GM23248 (cell line): ENCODE data around the gene CHN2. TPM values are rescaled to one million over a fixed set of nuclear protein-coding genes. Genes with fewer than 3 reads are reported as not detected.

Source experiments
- DNase-seq: peaks from one replicate; pipeline ENCODE4 v3.0.0-alpha.2; 2015
- H2AFZ ChIP-seq: fragments of 200-600 bp; sonication (generic); 2 replicates; pipeline ENCODE4 v1.6.1; 2016; ENCODE audit warnings: antibody characterized with exemption
- H3F3A ChIP-seq: fragments of 200-600 bp; sonication (generic); 2 replicates; pipeline ENCODE4 v1.6.1; 2016; ENCODE audit warnings: mild to moderate bottlenecking, antibody characterized with exemption, mixed run types; ENCODE audit not compliant: insufficient read depth
- H3K27ac ChIP-seq: fragments of 200-600 bp; sonication (generic); 2 replicates; pipeline ENCODE4 v1.5.1; 2016; ENCODE audit warnings: mild to moderate bottlenecking
- H3K27me3 ChIP-seq: fragments of 200-600 bp; sonication (generic); replicated peaks from 2 replicates; pipeline ENCODE4 v1.6.1; 2016; ENCODE audit warnings: mild to moderate bottlenecking; ENCODE audit not compliant: insufficient read depth
- H3K36me3 ChIP-seq: fragments of 200-600 bp; sonication (generic); 2 replicates; pipeline ENCODE4 v1.6.1; 2016; ENCODE audit warnings: low read depth, mild to moderate bottlenecking
- H3K4me1 ChIP-seq: fragments of 200-600 bp; sonication (generic); 2 replicates; pipeline ENCODE4 v1.6.1; 2016; ENCODE audit warnings: mild to moderate bottlenecking; ENCODE audit not compliant: insufficient read depth
- H3K4me2 ChIP-seq: fragments of 200-600 bp; sonication (generic); one replicate; pipeline ENCODE4 v1.6.1; 2016; ENCODE audit warnings: mild to moderate bottlenecking; ENCODE audit not compliant: unreplicated experiment
- H3K4me3 ChIP-seq: fragments of 200-600 bp; sonication (generic); 2 replicates; pipeline ENCODE4 v1.5.1; 2016; ENCODE audit warnings: mild to moderate bottlenecking
- H3K79me2 ChIP-seq: fragments of 200-600 bp; sonication (generic); 2 replicates; pipeline ENCODE4 v1.6.1; 2016; ENCODE audit warnings: mild to moderate bottlenecking; ENCODE audit not compliant: insufficient read depth
- H3K9ac ChIP-seq: fragments of 200-600 bp; sonication (generic); 2 replicates; pipeline ENCODE4 v1.6.1; 2016; ENCODE audit warnings: mild to moderate bottlenecking
- H3K9me2 ChIP-seq: fragments of 200-600 bp; sonication (generic); 2 replicates; pipeline ENCODE4 v1.6.1; 2016; ENCODE audit warnings: mixed run types, mild to moderate bottlenecking, moderate library complexity; ENCODE audit not compliant: insufficient read depth
- H3K9me3 ChIP-seq: fragments of 200-600 bp; sonication (generic); one replicate; pipeline ENCODE4 v1.6.1; 2017; ENCODE audit warnings: low read depth
- H4K20me1 ChIP-seq: fragments of 200-600 bp; sonication (generic); 2 replicates; pipeline ENCODE4 v1.6.0; 2016; ENCODE audit not compliant: insufficient read depth
- EZH2 ChIP-seq: fragments of 200-600 bp; sonication (generic); IDR thresholded peaks from 2 replicates; pipeline ENCODE4 v1.6.1; 2018; ENCODE audit warnings: antibody characterized with exemption, mild to moderate bottlenecking; ENCODE audit not compliant: insufficient read depth, poor library complexity, severe bottlenecking
- EZH2phosphoT487 ChIP-seq: fragments of 200-600 bp; sonication (generic); IDR thresholded peaks from 2 replicates; pipeline ENCODE4 v1.6.1; 2018; ENCODE audit warnings: antibody characterized with exemption, moderate library complexity, mild to moderate bottlenecking, low read depth; ENCODE audit not compliant: insufficient read depth
- WGBS, 2 experiments: methylation state at CpG; one replicate each; pipeline ENCODE4 v1.1.6; 2015 to 2017; ENCODE audit warnings: low lambda C conversion rate in 2 of 2, low coverage in 1 of 2; ENCODE audit errors: missing lambda C conversion rate in 2 of 2; 5-methylcytosine and 5-hydroxymethylcytosine counted together
- in situ Hi-C: fragments of 300-500 bp; cut with MboI; formaldehyde crosslinking; loops from 2 replicates; pipeline ENCODE4 v1.15.0; 2020
- polyA plus RNA-seq: library from polyadenylated mRNA; unstranded; fragments of >200 nt; fragmentation: Nextera tagmentation; extraction: Ambion mirVana; gene quantifications from 2 replicates; pipeline ENCODE4 v1.2.1, GENCODE V29; 2016
- total RNA-seq: library from RNA; depleted of rRNA; stranded (reverse); fragments of >200 nt; shearing (Covaris generic); gene quantifications from 2 replicates; pipeline ENCODE4 v1.2.3, GENCODE V29; 2014

CHN2 gene
- total and polyA plus RNA-seq, 2 experiments from 2014 or later = 1.5 to 2.3 TPM

DNA sequence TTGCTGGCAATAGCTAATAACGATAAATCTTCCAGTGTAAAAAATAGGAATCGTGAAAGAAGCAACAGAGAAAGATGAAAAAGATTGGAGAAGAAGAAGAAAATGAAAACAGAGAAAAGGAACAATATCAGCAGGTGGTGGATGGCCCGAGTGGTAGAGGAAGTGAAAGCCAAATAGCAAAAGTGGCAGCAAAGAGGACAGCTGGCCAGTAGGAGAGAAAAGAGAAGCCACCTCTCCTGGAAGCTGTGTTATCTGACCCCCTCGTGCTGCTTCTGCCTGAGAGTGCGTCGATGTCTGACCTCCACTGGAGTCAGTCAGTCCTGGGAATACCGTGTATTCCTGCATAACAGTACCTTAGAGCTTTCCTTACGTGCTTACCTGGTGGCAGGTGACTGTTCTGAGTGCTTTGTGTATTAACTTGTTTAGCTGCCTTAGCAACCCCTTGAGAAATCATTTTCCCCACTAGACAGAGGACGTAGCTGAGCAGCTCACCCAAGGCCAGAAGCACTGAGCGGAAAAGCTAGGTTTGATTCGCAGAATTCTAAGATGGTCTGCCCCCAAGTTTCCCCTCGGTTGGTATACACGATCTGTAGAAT is 88.3 kb downstream of the CHN2 start:
- Histone ChIP-seq H3K4me1 (peaks cover 16% of the 10 kb centered on the region), H3K9me3 (no peaks in the 10 kb centered on the region), H4K20me1 (no peaks in the 10 kb centered on the region), H3K27me3 (0 out of 2 replicates have a peak, but pooled peaks cover 7% of the 10 kb centered on the region), H2AFZ (no peak overlapping the region), H3K4me3 (no peak overlapping the region), H3K9ac (no peak overlapping the region), H3K4me2 (no peak overlapping the region), H3K9me2 (no peaks in the 10 kb centered on the region), H3K36me3 (no peaks in the 10 kb centered on the region), H3K79me2 (no peaks in the 10 kb centered on the region), H3K27ac (no peak overlapping the region), H3F3A (peaks cover 17% of the 10 kb centered on the region)
- 86 to 89% methylated on average over 13 of the region's 13 CpGs for WGBS, 2 experiments
- TF ChIP-seq EZH2 = no peak
- TF ChIP-seq EZH2phosphoT487 = no peak
- in situ Hi-C loops = no loop called here
- DNase-seq = no peak

DNA sequence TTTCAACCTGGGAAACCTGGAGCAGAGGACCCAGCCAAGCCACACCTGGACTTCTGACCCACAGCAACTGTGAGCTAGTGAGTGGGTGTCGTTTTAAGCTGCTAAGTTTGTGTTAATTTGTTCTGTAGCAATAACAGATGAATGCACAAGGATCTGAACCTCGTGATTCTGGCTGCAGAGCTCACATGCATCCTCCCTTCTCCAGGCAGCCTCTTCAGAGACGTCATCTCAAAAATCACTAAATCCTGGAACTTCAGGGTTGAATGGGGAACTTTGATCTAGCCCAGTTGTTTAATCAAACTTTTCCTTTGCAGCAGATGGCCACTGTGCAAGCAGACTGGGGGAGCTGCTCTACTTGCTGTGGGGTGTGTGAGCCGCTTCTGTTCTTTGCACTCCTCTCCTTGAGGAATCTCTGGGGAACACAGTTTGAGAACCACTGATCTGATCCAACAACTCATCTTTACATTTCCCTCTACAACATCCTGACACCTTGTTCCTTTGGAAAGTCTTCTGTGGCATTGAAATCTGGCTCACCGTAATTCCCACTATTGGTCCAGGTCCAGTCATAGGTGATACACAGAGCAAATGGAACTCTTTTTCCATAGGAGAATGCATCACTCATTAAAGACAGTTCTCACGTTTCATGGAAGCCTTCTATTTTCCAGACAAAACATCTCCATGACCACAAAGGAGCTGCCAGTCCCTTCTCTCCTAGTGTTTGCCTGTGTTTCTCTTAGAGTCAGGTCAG is 90.3 kb downstream of the CHN2 start:
- TF ChIP-seq EZH2 (no peak), EZH2phosphoT487 (no peak)
- Histone ChIP-seq H3K36me3 (no peaks in the 10 kb centered on the region), H3K27ac (peak overlapping the region; percentile 10; the same call in 1 of the 2 replicates), H3K9me3 (no peaks in the 10 kb centered on the region), H3K4me1 (peaks cover 22% of the 10 kb centered on the region), H3K4me3 (no peak overlapping the region), H3K9me2 (no peaks in the 10 kb centered on the region), H3K27me3 (0 out of 2 replicates have a peak, but pooled peaks cover 7% of the 10 kb centered on the region), H4K20me1 (no peaks in the 10 kb centered on the region), H3K9ac (peak overlapping the region; percentile 22; the same call in 1 of the 2 replicates), H2AFZ (no peak overlapping the region), H3K4me2 (peak overlapping the region; percentile 18), H3F3A (peaks cover 17% of the 10 kb centered on the region), H3K79me2 (no peaks in the 10 kb centered on the region)
- in situ Hi-C loops = no loop called here
- DNase-seq = no peak
- WGBS, 2 experiments = 72 to 74% methylated on average over 6 of the region's 6 CpGs

DNA sequence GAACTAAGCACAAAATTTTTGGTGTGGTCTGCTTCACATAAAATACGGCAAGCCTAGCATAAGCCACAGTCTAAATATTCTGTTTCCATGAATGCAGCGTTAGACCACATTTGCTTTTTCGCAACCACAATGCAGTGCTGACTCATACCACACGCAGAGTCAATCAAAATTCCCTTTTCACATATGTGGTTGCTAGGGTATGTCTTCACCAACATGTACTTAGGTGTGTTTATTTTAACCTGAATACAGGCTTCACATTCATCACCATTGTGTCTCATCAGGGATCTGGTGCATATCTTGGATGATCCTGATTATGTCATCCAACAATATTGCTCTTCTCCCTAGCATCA is 90.8 kb downstream of the CHN2 start:
- Histone ChIP-seq H3K4me1 (peaks cover 22% of the 10 kb centered on the region), H3K9me2 (no peaks in the 10 kb centered on the region), H3K79me2 (no peaks in the 10 kb centered on the region), H2AFZ (no peak overlapping the region), H3K36me3 (no peaks in the 10 kb centered on the region), H3K27ac (peak overlapping the region; percentile 10; the same call in 1 of the 2 replicates), H3F3A (peaks cover 17% of the 10 kb centered on the region), H3K27me3 (0 out of 2 replicates have a peak, but pooled peaks cover 7% of the 10 kb centered on the region), H3K4me3 (no peak overlapping the region), H3K9ac (no peak overlapping the region), H3K4me2 (peak overlapping the region; percentile 18), H4K20me1 (no peaks in the 10 kb centered on the region), H3K9me3 (no peaks in the 10 kb centered on the region)
- in situ Hi-C loops = no loop called here
- peak; percentile 88 for DNase-seq
- TF ChIP-seq EZH2phosphoT487 (peak; percentile 72; the same call in 1 of the 2 replicates), EZH2 (no peak)
- WGBS, 2 experiments = 1 to 2% methylated on average over 4 of the region's 4 CpGs

DNA sequence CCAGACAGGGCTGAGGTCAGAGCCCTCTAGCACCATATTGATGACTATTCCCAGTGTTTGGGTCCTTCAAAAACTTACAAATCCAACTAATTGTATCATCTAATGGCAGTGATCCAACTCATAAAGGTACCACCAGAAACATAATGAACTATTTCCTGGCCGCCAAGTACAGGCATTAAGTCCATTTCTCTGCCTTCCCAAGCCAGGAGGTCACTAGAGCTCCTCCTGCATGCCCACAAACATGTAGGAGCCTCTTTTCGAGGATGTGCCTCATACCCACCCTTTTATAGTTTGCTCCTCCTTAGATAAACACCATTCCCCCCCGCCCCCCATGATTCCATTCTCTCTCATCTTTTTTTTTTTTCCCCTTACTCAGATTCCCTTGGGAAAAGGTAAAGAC is 91.3 kb downstream of the CHN2 start:
- Histone ChIP-seq H3K27ac (no peak overlapping the region), H3K4me2 (peak overlapping the region; percentile 18), H3K9ac (no peak overlapping the region), H2AFZ (no peak overlapping the region), H3F3A (peaks cover 17% of the 10 kb centered on the region), H3K36me3 (no peaks in the 10 kb centered on the region), H3K27me3 (0 out of 2 replicates have a peak, but pooled peaks cover 7% of the 10 kb centered on the region), H3K4me3 (no peak overlapping the region), H3K9me3 (no peaks in the 10 kb centered on the region), H3K9me2 (no peaks in the 10 kb centered on the region), H3K79me2 (no peaks in the 10 kb centered on the region), H4K20me1 (no peaks in the 10 kb centered on the region), H3K4me1 (peaks cover 22% of the 10 kb centered on the region)
- TF ChIP-seq EZH2 (no peak), EZH2phosphoT487 (no peak)
- in situ Hi-C loops = no loop called here
- DNase-seq = no peak
- 93 to 95% methylated on average over 3 of the region's 3 CpGs for WGBS, 2 experiments
